GM21825 (cell line): Measurements from ENCODE around the gene GALNT3.

Experiments used
- ATAC-seq: cut with Tn5 transposase; IDR thresholded peaks from one replicate; pipeline ENCODE4 v1.9.1; 2021; ENCODE audit warnings: mild to moderate bottlenecking, moderate library complexity; ENCODE audit not compliant: unreplicated experiment

GALNT3 gene

DNA sequence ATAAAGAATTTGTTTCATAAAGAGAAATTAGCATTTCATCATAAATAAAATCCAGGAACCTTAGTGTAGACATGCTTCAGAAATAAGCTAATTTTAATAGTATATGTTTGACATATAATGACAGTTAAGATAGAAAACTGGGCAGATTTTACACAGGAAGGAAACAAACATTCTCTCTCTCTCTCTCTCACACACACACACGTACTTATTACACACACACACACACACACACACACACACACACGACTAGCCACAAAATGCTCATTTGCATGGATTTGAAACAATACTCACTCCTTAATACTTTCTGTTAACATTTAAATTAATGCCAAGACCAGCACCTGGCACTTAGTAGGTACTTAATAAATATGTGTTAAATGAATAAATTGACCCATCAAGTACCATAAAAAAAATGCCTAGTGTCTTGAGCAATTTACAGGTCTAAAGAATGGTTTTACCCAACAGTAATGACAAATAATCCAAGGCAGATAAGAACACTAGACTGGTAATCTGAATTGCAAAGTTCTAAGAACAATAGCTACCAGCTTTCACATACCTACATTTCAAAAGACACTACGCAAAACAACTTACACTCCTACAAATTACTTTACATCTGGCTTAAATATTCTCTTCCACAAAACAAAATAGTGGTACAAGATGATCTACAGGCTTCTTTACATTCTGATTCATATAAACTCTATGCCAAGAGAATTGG is 2.9 kb upstream of the GALNT3 start:
- no peak for ATAC-seq

DNA sequence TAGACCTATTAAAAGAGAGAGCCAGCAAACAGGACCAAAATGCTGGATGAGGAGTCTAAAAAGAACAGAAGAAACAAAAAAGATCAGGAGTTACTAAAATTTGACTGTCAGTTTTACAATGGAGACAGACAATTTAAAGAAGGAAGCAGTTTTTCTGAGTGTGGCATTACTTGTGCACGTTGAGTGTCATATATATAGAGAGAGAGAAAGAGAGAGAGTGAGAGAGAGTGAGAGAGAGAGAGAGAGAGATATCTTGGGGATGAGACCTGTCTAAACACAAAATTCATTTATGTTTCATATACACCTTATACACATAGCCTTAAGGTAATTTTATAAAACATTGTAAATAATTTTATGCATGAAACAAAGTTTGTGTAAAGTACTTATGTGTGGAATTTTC is 2.1 kb upstream of the GALNT3 start:
- no peak for ATAC-seq

DNA sequence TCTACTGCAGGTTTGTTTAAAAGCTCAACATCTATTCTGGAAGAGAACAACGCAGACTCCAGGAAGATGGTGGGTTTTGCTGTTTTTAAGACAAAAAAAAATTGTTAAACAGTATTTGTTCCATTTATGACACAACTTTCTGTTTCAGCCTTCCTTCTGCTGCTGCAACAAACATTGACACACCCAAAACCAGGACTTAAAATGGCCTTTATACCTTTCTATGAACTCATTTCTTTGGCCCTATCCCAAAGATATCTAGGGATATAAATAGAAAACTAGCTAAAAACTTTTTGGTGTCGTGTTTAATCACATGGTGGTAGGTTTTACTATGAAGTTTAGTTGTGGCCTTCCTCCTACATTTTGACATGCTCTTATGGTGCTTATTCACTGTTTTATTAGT is 964 bp upstream of the GALNT3 start:
- ATAC-seq: peak; percentile 8

DNA sequence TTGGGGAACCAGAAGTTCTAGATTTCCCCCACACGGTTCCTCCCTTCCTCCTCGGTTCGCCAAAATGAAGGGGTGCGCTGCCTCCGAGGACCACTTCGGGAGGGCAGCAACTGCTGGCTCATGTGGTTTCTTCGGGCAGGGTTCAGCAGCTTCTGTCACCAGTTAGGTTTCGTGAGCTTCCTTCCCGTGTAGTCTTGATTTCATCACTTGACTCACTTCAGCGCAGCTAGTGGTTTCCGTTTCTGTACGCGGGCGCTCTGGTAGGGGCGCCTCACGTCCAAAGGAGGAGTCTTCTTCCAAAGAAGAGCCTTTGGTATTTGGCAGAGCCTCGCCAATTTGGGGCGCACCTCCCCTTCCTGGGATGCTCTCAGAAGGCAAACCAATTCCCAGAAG is 485 bp upstream of the GALNT3 start:
- ATAC-seq: peak; percentile 98

DNA sequence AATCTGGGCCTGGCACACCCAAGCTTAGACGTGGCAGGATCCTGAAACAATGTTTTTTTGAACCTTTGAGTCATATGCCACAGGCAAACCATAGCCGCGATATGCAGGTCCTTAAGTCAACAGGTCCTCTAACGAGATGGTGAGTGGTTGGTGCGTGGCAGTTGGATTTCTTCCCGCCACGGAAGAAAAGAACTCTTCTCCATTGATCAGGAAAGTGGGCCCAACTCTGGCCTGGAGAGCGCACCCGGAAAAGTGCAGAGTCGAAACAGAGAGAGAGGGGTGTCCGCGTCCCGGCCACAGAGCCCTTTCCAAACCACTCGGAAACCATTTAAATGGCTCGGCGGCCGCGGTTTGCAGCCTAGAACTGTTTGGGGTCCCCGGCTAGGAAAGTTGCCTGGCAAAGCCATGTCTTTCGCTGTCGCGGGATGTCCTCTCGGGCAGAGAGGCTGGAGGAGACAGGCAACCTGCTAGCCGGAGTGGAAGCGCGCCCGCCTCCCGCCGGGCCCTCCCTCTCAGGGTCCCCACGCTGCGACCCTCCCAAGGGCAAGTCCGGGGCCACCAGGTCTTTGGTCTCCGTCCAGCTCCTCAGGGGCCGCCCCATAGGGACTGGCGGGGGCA is 777 bp downstream of the GALNT3 start:
- ATAC-seq: peak; percentile 3

DNA sequence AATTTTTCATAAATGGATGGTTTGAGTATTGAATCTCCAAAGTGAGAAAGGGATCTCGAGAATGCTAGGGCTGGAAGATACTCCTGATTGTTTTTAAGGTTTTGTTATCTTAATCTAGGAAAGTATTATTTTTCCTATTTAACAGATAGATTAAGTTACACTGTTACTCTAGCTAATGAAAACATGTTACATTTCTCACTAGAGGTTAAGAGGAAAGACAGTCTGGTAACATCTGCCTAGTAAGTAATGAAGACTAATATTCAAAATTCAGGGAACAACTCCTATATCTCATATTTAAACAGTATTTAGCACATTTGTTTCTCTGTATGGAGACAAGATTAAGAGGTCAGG is 2.0 kb downstream of the GALNT3 start:
- ATAC-seq: no peak

DNA sequence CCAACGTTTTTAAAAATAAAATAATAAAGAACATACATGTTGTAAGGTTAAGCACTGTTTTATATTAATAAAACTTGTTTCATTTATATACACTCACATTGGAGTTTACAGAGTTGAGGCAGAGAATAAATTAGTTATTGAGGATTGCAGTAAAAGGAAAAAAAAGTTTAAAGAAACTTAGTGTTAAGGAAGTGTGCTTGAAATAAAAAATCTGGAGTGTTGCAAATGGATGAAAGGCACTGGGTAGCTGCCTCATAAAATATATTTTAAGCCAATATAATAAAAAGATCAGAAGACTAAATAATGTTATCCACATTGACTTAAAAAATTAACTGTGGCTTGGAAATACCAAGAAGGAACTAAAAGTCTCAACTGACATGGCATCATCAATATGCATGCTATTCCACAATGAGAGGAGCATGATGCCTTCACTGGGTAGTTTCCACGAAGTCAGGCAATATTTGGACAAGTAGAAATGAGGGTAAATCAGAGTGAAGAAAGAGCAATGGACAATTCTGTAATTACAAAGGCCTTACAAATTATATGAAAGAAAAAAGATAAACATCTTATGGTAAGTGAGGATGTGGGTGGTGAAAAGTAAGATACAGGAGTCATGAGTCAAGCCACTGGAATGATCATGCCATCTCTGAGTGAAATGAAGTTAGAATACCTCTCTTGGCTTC is 2.5 kb downstream of the GALNT3 start:
- ATAC-seq: no peak

DNA sequence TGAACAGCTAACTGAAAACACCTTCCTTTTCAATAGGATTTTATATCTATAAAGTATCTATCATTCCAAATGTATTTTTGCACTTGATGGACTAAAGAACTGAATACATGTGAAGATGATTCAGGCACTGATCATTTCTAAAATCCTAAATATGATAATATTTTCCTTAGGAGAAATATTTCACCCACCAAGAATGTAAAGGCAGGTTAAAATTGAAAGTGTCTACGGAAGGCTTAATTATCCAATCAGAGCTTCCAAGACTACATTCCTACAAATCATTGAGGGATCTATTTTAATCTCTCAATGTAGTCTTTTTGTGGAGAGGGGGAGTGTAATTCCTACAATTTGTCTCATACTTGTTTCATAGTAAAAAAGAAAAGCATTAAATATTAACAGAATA is 3.6 kb downstream of the GALNT3 start:
- ATAC-seq: no peak

DNA sequence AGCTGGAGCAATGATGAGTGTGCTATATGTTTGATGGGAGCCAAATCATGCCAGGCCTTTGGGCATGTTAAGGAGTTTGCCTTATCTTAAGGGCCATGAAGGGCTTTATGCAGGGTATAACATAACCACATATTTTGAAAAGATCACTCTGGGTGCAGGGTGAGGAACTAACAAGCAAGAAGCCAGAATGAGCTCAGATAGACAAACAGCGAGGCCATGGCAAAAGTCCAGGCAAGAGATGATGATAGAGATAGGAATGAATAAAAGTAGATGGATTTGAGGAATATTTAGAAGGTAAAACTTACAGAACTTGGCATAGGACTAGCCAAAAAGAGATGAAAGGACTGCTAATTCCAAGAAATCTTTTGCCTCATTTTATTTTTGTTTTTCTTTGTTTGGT is 6.7 kb downstream of the GALNT3 start:
- no peak for ATAC-seq

DNA sequence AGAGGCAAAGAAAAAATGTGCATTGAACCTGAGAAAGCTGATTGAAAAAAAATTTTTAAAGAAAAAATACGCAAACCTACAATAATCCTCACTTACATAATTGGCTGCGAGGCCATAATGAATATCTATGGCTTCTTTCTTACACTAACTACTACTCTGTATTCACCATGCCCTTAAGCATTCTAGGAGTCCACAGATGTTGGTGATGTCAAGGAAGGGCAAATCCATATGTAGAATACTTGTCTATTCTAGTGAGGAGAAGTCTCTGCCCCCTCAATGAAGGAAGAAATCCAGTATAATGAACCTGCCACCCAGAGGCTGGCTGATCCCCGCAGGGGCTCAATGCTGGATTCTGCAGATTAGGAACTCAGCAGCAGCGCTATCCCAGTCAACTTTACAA is 14.3 kb downstream of the GALNT3 start:
- no peak for ATAC-seq

DNA sequence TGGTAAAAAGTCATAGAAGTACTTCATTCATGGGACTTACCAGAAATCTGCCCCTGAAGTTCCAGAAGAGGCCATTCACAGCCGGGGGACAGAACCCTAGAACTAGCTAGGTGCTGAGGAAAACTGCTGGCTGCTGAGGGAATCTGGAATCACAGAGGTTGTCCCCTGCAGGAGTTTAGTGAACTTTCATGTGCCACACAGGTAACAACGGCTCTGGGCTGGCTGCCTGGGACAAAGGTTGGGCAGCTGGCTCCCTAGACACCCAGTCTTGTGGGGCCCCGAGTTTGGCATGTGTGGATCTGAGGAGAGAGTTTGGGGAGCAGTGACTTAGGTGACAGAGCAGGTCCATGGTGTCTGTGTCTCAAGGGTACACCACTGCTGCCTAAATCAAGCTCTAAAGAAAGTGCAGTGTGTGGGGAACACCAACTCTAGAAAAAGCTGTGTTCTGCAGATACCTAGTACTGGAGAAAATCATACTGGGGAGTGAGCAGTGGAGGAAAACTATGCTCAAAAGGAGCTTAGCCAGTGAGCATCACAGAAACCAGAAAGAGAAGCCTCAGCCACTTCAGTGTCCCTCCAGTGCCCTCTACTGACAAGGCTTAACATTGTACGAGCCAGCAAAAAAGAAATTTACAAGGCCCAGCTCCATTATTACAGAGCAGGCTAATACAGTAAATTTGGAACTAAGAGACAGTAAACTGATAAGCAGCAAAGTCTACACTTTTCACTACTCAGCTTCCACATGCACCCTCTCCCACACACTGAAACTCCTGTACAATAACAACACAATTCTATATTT is 15.2 kb downstream of the GALNT3 start:
- ATAC-seq: no peak

DNA sequence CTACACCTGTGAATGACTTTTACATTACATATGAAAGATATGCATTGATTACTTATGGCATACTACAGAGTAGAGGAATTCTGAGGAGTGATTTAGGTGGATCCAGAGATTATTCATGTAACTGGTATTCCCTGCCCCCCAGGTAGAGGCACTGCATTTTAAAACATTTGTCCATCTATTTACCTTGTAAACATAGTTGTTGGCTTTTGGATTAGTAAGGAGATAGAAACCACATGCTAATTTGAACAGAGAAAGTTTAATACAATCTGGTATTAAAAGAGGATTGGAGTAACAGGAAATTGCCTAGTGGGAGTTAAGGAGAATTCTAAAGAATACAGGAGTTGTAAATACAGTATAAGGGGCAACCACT is 15.9 kb downstream of the GALNT3 start:
- no peak for ATAC-seq

DNA sequence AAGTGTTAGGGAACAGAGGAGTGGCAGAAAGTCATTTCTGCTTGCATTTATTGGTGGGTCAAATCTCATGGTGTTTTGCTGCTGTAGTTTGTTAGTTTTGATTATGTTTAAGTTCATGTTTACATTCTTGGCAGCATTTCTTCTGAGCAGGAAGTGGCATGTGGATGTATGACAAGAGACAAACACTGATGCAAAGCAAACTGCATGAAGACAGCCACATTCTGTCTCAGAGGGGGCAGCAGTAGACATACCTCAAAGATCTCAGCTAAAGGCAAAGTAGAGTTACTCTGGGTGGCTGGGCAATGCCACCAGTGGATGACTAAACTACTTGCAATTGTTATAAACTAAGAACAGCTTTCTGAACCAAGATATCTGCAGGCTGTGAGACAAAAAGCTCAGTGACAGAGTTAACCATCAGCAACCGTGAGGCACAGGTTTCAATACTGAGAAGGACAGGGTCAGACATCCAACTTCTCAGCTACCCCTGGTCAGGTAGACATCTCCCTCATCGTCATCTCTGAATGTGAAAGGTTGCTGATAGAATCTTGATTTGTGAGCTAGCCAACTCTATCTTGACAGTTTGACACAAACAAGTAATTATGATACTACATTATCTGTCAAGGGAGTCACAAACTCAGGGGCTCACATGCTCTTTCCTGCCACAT is 16.4 kb downstream of the GALNT3 start:
- ATAC-seq: peak; percentile 61

DNA sequence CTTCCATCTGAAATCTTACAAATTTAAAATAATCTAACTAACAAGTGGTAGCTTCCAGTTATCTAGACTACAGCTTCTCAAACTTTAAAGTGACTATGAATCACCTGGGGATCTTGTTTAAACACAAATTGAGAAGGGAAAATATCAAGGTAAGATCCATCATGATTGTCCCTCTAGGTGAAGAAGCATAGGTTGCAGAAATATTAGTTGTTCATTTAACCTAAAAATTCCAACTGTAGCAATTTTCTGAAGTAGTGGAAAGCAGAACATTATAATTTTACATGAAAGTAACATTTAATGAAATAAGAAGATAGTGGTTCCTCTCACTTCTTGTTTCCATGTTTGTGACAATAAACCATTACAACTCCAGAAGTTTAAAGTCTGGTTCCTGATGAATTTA is 17.3 kb downstream of the GALNT3 start:
- ATAC-seq: no peak

DNA sequence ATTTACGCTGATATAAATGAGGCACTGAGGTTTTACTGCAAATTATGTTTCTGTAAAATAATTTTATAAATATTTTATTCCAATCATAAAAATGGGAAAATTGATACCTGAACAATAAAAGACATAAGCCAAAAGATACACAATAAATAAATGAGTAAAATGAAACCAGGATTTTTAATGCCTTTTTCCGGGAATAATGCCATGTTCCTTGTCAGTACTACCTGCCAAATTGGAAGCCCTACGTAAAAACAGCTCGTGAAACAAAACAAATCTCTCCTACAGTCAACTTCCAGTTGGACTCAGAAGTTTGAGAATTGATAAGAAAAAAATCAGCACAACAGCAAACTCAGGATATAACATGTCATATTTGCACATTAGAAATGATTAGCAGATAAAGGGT is 18.0 kb downstream of the GALNT3 start:
- no peak for ATAC-seq

DNA sequence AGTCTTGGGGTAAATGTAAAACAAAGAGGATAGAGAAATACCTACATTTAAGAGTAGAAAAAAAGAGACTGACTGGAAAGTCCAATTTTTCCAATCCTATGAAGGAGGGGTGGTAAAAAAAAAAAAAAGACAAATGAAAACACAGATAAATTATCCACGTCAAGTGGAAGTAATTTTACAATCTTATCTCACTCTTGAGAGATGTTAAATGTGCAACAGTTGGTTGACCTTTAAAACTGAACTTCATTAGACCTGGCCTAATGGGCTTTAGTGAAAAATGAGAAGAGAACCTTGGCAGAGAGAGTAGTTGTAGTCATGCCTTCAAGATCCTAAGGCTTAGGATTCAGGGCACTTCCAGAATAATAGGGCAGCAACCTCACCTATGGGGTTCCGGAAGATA is 20.4 kb downstream of the GALNT3 start:
- ATAC-seq: no peak

DNA sequence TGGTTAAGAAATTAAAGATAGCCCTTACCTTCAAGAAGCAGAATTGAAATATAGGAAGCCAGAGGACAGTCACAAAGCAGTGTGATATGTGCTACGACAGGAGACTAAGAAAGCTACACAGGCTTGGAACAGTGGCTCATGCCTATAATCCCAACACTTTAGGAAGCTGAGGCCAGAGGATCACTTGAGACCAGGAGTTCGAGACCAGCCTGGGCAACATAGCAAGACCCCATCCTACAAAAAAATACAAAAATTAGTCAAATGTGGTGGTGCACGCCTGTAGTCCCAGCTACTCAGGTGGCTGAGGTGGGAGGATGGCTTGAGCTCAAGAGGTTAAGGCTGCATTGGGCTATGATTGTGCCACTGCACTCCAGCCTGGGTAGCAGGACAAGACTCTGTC is 21.9 kb downstream of the GALNT3 start:
- ATAC-seq: no peak

DNA sequence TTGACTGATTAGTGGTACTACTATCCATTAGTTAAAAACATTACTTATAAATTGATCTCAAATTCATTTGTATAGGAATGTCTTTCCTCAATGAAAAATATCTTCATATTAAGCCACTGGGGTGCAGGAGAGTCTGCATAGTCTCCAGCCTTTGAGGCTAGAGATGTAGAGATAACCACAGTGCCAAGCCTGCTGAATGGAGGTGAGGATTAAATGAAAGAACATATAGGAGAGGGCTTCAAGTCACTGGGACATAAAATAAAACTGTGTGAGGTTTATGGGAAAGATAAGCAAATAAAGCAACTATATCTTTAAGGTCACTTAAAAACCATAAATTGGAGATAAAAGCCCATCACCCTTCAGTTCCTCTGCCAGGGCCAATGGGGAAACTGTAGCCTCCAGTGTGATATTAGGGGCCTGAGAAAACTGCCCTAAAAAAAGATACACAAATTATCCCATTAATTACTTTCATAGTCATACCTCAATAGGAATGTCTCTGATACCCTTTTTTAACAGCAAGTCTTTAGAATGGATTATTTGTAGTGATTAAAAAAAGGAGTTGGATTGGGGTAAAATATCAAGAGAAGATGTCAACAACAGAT is 27.6 kb downstream of the GALNT3 start:
- no peak for ATAC-seq

DNA sequence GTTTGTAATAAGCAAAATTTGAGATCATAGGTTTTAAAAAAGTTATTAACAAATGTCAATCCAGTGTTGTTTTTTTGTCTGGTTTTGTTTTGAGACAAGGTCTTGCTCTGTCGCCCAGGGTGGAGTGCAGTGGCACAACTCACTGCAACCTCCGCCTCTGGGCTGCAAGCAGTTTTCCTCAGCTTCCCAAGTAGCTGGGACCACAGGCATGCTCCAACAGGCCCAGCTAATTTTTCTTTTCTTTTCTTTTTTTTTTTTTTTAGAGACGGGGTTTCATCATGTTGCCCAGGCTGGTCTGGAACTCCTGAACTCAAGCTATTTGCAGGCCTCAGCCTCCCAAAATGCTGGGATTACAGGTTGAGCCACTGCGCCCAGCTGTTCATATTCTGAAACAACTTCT is 31.3 kb downstream of the GALNT3 start:
- ATAC-seq: no peak

DNA sequence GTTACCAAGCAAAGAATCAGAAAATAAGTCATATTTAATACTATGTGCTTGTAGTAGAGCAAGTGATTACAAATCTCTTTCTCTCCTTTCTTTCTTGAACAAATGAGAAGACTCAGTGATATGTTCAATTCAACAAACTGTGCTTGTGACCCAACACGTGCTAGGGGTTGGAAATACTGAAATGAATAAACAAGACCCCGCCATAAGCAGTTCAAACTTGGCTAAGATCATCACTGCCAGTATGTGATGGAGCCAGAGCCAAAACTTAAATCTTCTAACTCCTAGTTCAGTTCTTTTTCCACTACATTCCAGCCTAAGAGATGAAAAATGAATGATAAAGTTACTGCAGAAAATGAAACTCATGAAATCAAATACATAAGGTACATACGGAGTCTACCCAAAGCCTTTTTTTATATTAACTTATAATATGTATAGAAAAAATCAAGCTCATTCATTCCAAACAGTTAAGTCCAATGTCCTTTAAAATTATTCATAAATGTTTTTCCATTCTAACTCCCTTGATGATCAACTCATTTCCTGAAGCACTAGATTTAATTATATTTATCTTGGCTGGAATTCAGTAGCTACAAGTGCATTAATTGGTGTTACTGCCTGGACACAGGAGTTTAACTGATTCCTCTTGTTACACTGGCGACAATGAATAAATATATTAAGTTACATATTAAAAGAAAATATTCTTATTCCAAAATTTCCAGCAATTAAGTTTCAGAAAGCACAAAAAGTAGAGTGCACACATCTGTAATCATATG is 36.0 kb downstream of the GALNT3 start:
- ATAC-seq: no peak
